Mesenchymal stem cell (in vitro differentiated cells and primary cell): Measurements from ENCODE around the gene NPS.

Experiments used
- DNase-seq: peaks from one replicate; pipeline ENCODE4 v3.0.0-alpha.2; 2013
- H2AFZ ChIP-seq: one replicate; pipeline ENCODE4 v1.6.1; 2013; ENCODE audit warnings: low read depth, mild to moderate bottlenecking, control low read depth, inconsistent platforms, low read length, moderate library complexity
- H2AK5ac ChIP-seq: 2 replicates; pipeline ENCODE4 v1.6.1; 2013; ENCODE audit warnings: low read length, moderate library complexity, mild to moderate bottlenecking, inconsistent platforms; ENCODE audit not compliant: severe bottlenecking
- H2BK120ac ChIP-seq: one replicate; pipeline ENCODE4 v1.6.1; 2013; ENCODE audit warnings: low read depth, mild to moderate bottlenecking, inconsistent platforms, low read length, moderate library complexity
- H2BK12ac ChIP-seq, 2 experiments: one replicate each; pipeline ENCODE4 v1.6.1; 2013; ENCODE audit warnings: inconsistent platforms in 2 of 2, low read length in 2 of 2, mild to moderate bottlenecking in 2 of 2, moderate library complexity in 2 of 2, control low read depth in 1 of 2
- H2BK15ac ChIP-seq: one replicate; pipeline ENCODE4 v1.6.1; 2013; ENCODE audit warnings: mild to moderate bottlenecking, low read depth, inconsistent platforms; ENCODE audit not compliant: poor library complexity, severe bottlenecking
- H2BK5ac ChIP-seq: 2 replicates; pipeline ENCODE4 v1.6.1; 2013; ENCODE audit warnings: low read depth, mild to moderate bottlenecking, low read length, control low read depth, inconsistent platforms; ENCODE audit not compliant: poor library complexity, severe bottlenecking
- H3K14ac ChIP-seq, 2 experiments: one replicate each; pipeline ENCODE4 v1.6.1; 2013; ENCODE audit warnings: inconsistent platforms in 2 of 2, low read length in 2 of 2, control low read depth in 1 of 2, mild to moderate bottlenecking in 1 of 2, moderate library complexity in 1 of 2
- H3K18ac ChIP-seq, 2 experiments: one replicate each; pipeline ENCODE4 v1.6.1; 2013; ENCODE audit warnings: inconsistent platforms in 2 of 2, low read length in 2 of 2, control low read depth in 1 of 2, low read depth in 1 of 2, mild to moderate bottlenecking in 1 of 2
- H3K23ac ChIP-seq, 2 experiments: one replicate each; pipeline ENCODE4 v1.6.1; 2013; ENCODE audit warnings: inconsistent platforms in 2 of 2, low read length in 2 of 2, mild to moderate bottlenecking in 2 of 2, moderate library complexity in 2 of 2, control low read depth in 1 of 2
- H3K27ac ChIP-seq: 2 replicates; pipeline ENCODE4 v1.5.1; 2013; ENCODE audit warnings: mild to moderate bottlenecking, moderate library complexity, low read length, control low read depth, inconsistent platforms; ENCODE audit not compliant: poor library complexity, severe bottlenecking
- H3K27me3 ChIP-seq, 2 experiments: 2 replicates each; pipeline versions ENCODE4 v1.6.1 to v1.7.0; 2013; ENCODE audit warnings: low read length in 2 of 2, mild to moderate bottlenecking in 2 of 2, moderate library complexity in 2 of 2, control low read depth in 1 of 2, inconsistent platforms in 1 of 2; ENCODE audit not compliant: control insufficient read depth in 1 of 2, insufficient read depth in 1 of 2
- H3K36me3 ChIP-seq, 2 experiments: 2 replicates each; pipeline versions ENCODE4 v1.6.1 to v1.7.0; 2013; ENCODE audit warnings: low read length in 2 of 2, control low read depth in 1 of 2, inconsistent platforms in 1 of 2, low read depth in 1 of 2, mild to moderate bottlenecking in 1 of 2; ENCODE audit not compliant: insufficient read depth in 2 of 2, control insufficient read depth in 1 of 2
- H3K4ac ChIP-seq, 2 experiments: one replicate each; pipeline ENCODE4 v1.6.1; 2013; ENCODE audit warnings: inconsistent platforms in 2 of 2, low read length in 2 of 2, mild to moderate bottlenecking in 2 of 2, moderate library complexity in 2 of 2, control low read depth in 1 of 2, low read depth in 1 of 2
- H3K4me1 ChIP-seq: 2 replicates; pipeline ENCODE4 v1.6.1; 2013; ENCODE audit warnings: low read depth, low read length, control low read depth; ENCODE audit not compliant: control insufficient read depth, insufficient read depth
- H3K4me2 ChIP-seq: 2 replicates; pipeline ENCODE4 v1.6.1; 2013; ENCODE audit warnings: low read length, mild to moderate bottlenecking, inconsistent platforms; ENCODE audit not compliant: poor library complexity, severe bottlenecking
- H3K4me3 ChIP-seq, 2 experiments: 2 replicates each; pipeline versions ENCODE4 v1.5.1 to v1.7.0; 2013; ENCODE audit warnings: low read length in 2 of 2, mild to moderate bottlenecking in 2 of 2, control low read depth in 1 of 2, low read depth in 1 of 2; ENCODE audit not compliant: insufficient read depth in 1 of 2
- H3K79me1 ChIP-seq: replicated peaks from 2 replicates; pipeline ENCODE4 v1.6.1; 2013; ENCODE audit warnings: mild to moderate bottlenecking, control low read depth, low read length, inconsistent platforms; ENCODE audit not compliant: poor library complexity, severe bottlenecking
- H3K9ac ChIP-seq: 2 replicates; pipeline ENCODE4 v1.7.0; 2013; ENCODE audit warnings: mild to moderate bottlenecking, low read length, moderate library complexity
- H3K9me3 ChIP-seq: 2 replicates; pipeline ENCODE4 v1.7.0; 2013; ENCODE audit warnings: mild to moderate bottlenecking, low read length; ENCODE audit not compliant: control insufficient read depth
- H4K8ac ChIP-seq: one replicate; pipeline ENCODE4 v1.6.1; 2013; ENCODE audit warnings: inconsistent platforms, mild to moderate bottlenecking, low read length, moderate library complexity
- H4K91ac ChIP-seq: one replicate; pipeline ENCODE4 v1.6.1; 2013; ENCODE audit warnings: mild to moderate bottlenecking, low read length, inconsistent platforms
- WGBS: methylation state at CpG from one replicate; pipeline ENCODE4 v1.1.7; 2013; ENCODE audit warnings: mixed read lengths; 5-methylcytosine and 5-hydroxymethylcytosine counted together

Gene NPS

DNA sequence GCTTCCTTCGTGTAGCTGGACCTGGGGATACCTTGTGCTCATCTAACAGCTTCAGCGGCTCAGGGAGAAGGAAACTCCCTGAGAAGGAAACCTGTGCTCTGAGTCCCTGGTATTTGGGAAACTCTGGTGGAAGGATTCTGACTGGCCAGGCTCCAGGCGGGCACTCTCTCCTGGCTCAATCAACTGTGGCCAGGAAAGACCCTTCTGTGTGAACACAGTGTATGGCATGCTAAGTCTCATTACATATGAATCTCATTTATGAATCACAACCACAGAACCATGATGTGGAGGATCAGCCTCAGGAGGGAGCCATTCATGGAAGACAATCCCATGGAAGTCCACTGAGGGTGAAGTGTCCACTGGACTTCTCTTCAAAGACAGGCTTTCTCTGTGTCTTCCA, 20.9 kb downstream of the NPS start:
- WGBS: 63% methylated on average over 3 of the region's 3 CpGs
- H2BK15ac ChIP-seq: no peak overlapping the region
- no peak for DNase-seq
- no peak overlapping the region for H3K4me2 ChIP-seq
- no peak overlapping the region for H2AK5ac ChIP-seq
- H2BK120ac ChIP-seq: no peak overlapping the region
- no peak overlapping the region for H3K4me3 ChIP-seq
- no peaks in the 10 kb centered on the region for H3K79me1 ChIP-seq
- peaks cover 14% of the 10 kb centered on the region for H3K9me3 ChIP-seq
- H3K27ac ChIP-seq: no peak overlapping the region
- H3K18ac ChIP-seq: no peak overlapping the region
- no peak overlapping the region for H4K91ac ChIP-seq
- no peak overlapping the region for H2BK5ac ChIP-seq
- no peaks in the 10 kb centered on the region for H3K4me1 ChIP-seq
- H3K14ac ChIP-seq: no peak overlapping the region
- H3K4ac ChIP-seq: no peak overlapping the region
- H2AFZ ChIP-seq: no peak overlapping the region
- H3K27me3 ChIP-seq: peaks cover 0 to 6% of the 10 kb centered on the region in 2 experiments
- H3K9ac ChIP-seq: no peak overlapping the region
- no peak overlapping the region for H2BK12ac ChIP-seq
- no peak overlapping the region for H4K8ac ChIP-seq
- H3K36me3 ChIP-seq: no peaks in the 10 kb centered on the region
- no peak overlapping the region for H3K23ac ChIP-seq

DNA sequence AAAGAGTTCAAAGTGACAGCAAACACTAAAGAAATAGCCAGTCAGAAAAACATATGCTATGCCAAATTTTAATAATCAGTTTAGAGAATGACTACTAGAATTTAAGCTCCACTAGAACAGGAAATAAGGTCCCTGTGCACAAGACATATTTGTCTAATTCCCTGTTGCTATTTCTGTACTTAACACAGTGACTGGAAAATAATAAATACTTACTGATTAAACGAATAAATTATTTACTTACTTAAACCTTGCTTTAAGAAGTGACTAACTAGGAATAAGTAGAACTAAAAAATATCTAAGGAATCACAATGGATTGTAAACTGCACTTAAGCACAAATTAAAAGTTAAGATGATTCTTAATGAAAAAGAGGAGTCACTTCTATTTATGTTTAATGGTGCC, 22.3 kb downstream of the NPS start:
- no peak overlapping the region for H4K8ac ChIP-seq
- H3K27ac ChIP-seq: no peak overlapping the region
- H3K14ac ChIP-seq: no peak overlapping the region
- peaks cover 0 to 5% of the 10 kb centered on the region in 2 experiments for H3K27me3 ChIP-seq
- H2AK5ac ChIP-seq: no peak overlapping the region
- H4K91ac ChIP-seq: no peak overlapping the region
- no peak overlapping the region for H2BK15ac ChIP-seq
- H3K9ac ChIP-seq: no peak overlapping the region
- H2BK120ac ChIP-seq: no peak overlapping the region
- no peaks in the 10 kb centered on the region for H3K36me3 ChIP-seq
- H3K4me2 ChIP-seq: no peak overlapping the region
- H3K79me1 ChIP-seq: no peaks in the 10 kb centered on the region
- peaks cover 14% of the 10 kb centered on the region for H3K9me3 ChIP-seq
- H3K4me1 ChIP-seq: no peaks in the 10 kb centered on the region
- H3K23ac ChIP-seq: no peak overlapping the region
- H3K4me3 ChIP-seq: no peak overlapping the region
- no peak overlapping the region for H3K18ac ChIP-seq
- H2BK12ac ChIP-seq: no peak overlapping the region
- no peak overlapping the region for H3K4ac ChIP-seq
- no CpG with 5 or more reads among the region's 1 CpG for WGBS
- DNase-seq: no peak
- H2AFZ ChIP-seq: no peak overlapping the region
- H2BK5ac ChIP-seq: no peak overlapping the region

GRCh38 chr10:127576051-127576450, 26.9 kb downstream of the NPS start:
- H3K18ac ChIP-seq: no peak overlapping the region
- H2BK12ac ChIP-seq: no peak overlapping the region
- 74% methylated on average over 3 of the region's 3 CpGs for WGBS
- H3K27me3 ChIP-seq: peaks cover 0 to 27% of the 10 kb centered on the region in 2 experiments
- no peak overlapping the region for H4K8ac ChIP-seq
- H3K4ac ChIP-seq: no peak overlapping the region
- no peak overlapping the region for H4K91ac ChIP-seq
- peaks cover 15% of the 10 kb centered on the region for H3K4me1 ChIP-seq
- H2AK5ac ChIP-seq: no peak overlapping the region
- H2AFZ ChIP-seq: no peak overlapping the region
- H3K27ac ChIP-seq: no peak overlapping the region
- peaks cover 14% of the 10 kb centered on the region for H3K9me3 ChIP-seq
- H3K14ac ChIP-seq: no peak overlapping the region
- H2BK5ac ChIP-seq: no peak overlapping the region
- H3K4me3 ChIP-seq: no peak overlapping the region
- H2BK120ac ChIP-seq: no peak overlapping the region
- H3K23ac ChIP-seq: no peak overlapping the region
- H3K9ac ChIP-seq: no peak overlapping the region
- no peak overlapping the region for H3K4me2 ChIP-seq
- H3K79me1 ChIP-seq: no peaks in the 10 kb centered on the region
- H2BK15ac ChIP-seq: no peak overlapping the region
- no peak for DNase-seq
- no peaks in the 10 kb centered on the region for H3K36me3 ChIP-seq

DNA sequence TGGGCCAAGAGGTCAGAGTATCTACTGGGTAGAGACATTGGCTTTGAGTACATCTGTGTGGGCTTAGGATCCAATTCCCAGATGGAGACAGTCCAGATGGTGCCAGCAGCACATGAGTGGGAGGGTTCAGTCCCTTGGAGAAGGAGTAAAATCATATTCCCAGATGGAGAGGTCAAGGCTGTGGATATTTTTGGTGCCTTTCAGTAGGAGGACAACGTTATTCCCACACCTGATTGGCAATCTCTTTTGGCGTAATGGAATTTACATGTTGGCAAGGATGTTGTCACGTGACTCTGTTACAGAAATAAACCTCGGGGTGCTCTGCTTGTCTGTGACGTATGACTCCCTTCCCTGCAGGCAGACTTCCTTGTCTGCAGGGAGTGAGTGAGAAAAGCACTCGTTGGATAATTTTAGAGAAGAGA, 27.6 kb downstream of the NPS start:
- H2BK12ac ChIP-seq: no peak overlapping the region
- no peak overlapping the region for H2BK15ac ChIP-seq
- H3K36me3 ChIP-seq: no peaks in the 10 kb centered on the region
- H3K14ac ChIP-seq: no peak overlapping the region
- H3K79me1 ChIP-seq: no peaks in the 10 kb centered on the region
- H2AK5ac ChIP-seq: no peak overlapping the region
- no peak overlapping the region for H2AFZ ChIP-seq
- no peak for DNase-seq
- no peak overlapping the region for H2BK120ac ChIP-seq
- H4K91ac ChIP-seq: no peak overlapping the region
- no peak overlapping the region for H3K4me3 ChIP-seq
- no peak overlapping the region for H3K4ac ChIP-seq
- no peak overlapping the region for H3K27ac ChIP-seq
- no peak overlapping the region for H3K23ac ChIP-seq
- no peak overlapping the region for H3K18ac ChIP-seq
- H3K4me2 ChIP-seq: no peak overlapping the region
- peaks cover 14% of the 10 kb centered on the region for H3K9me3 ChIP-seq
- peaks cover 15% of the 10 kb centered on the region for H3K4me1 ChIP-seq
- no peak overlapping the region for H2BK5ac ChIP-seq
- H4K8ac ChIP-seq: no peak overlapping the region
- H3K9ac ChIP-seq: no peak overlapping the region
- peaks cover 0 to 27% of the 10 kb centered on the region in 2 experiments for H3K27me3 ChIP-seq
- 54% methylated on average over 6 of the region's 6 CpGs for WGBS
